ENCODE data around the gene KAT6B. TPM values are rescaled to one million over a fixed set of nuclear protein-coding genes. Genes with fewer than 3 reads are reported as not detected.

KAT6B gene
- total RNA-seq, 2 experiments from 2014 or later, result 22.2 to 23.4 TPM

DNA sequence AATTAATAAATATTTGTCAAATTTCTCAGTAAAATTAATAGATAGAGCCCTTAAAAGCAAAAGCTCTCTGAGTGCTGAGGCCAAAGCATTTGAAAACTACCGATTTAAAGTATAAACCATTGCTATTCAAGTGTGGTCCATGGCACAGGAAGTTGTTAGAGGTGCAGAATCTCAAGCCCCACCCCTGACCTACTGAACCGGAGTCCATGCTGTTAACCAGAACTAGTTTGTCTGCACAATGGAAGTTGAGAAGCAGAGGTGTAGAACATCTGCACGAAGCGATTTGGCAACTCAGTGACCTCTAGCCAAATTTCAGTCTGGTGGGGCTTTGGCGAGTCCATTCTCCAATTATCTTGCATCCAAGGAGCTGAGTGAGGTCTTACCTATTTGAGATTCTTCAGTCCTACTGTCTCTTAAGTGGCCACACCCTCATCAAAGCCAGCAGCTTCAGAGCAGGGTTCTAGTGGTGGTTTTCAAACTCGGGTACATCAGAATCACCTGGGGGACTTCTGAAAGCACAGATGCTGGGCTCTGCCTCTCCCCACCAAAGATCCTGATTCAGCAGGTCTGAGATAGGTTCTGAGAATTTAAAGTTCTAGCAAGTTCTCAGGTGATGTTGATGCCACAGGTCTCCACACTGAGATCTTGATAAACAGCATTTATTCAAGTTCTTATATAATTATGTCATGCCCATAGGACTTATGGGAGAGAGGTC, 188.3 kb downstream of the KAT6B start:
- peaks cover 43% of the 10 kb centered on the region for H3K4me1 Mint-ChIP-seq
- H3K36me3 Mint-ChIP-seq, result peaks cover 22% of the 10 kb centered on the region

GRCh38 chr10:75015442-75015841, 189.0 kb downstream of the KAT6B start:
- Mint-ChIP-seq H3K27ac (peak overlapping the region; percentile 26), H3K4me3 (no peak overlapping the region)

More for the DNA sequence above, 188.3 kb downstream of the KAT6B start:
- peaks cover 2% of the 10 kb centered on the region for H3K9me3 Mint-ChIP-seq
- H3K4me3 Mint-ChIP-seq, result no peak overlapping the region
- peak overlapping the region; percentile 38 for H3K27ac Mint-ChIP-seq
- no peaks in the 10 kb centered on the region for H3K27me3 Mint-ChIP-seq
- no peak for DNase-seq

DNA sequence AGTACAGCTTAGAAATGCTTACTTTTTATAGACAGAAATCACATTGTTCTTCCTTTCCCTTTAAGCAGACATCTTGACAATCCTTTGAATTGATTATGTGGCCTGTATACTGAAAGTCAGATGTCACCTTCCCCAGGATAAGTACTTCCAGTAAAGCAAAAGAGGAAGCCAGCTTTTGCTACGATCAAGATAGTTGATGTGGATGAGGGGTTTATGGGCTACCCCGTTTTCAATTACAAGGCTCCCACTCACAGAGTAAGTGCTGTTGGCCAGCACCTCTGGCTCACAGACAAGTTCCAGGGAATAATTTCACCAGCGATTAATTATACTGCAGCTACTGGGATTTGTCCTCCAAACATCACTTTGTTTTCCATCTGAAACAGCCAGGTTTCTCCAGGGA, 189.9 kb downstream of the KAT6B start:
- Mint-ChIP-seq H3K27me3 (no peaks in the 10 kb centered on the region), H3K4me3 (no peak overlapping the region), H3K4me1 (peaks cover 45% of the 10 kb centered on the region), H3K36me3 (peaks cover 22% of the 10 kb centered on the region), H3K27ac (peak overlapping the region; percentile 12), H3K9me3 (peaks cover 2% of the 10 kb centered on the region)
- DNase-seq, result no peak

More at GRCh38 chr10:75015442-75015841, 189.0 kb downstream of the KAT6B start:
- no peaks in the 10 kb centered on the region for H3K27me3 Mint-ChIP-seq
- H3K9me3 Mint-ChIP-seq, result peaks cover 2% of the 10 kb centered on the region
- peaks cover 22% of the 10 kb centered on the region for H3K36me3 Mint-ChIP-seq
- peaks cover 45% of the 10 kb centered on the region for H3K4me1 Mint-ChIP-seq
- DNase-seq, result no peak

- H3K9me3 Mint-ChIP-seq, result peaks cover 2% of the 10 kb centered on the region
- H3K36me3 Mint-ChIP-seq, result peaks cover 10% of the 10 kb centered on the region
- H3K27ac Mint-ChIP-seq, result peak overlapping the region; percentile 54
- peaks cover 31% of the 10 kb centered on the region for H3K4me1 Mint-ChIP-seq
- no peak overlapping the region for H3K4me3 Mint-ChIP-seq
- no peaks in the 10 kb centered on the region for H3K27me3 Mint-ChIP-seq
- DNase-seq, result no peak
These were observed 191.9 kb downstream of the KAT6B start for GRCh38 chr10:75018251-75018650.

DNA sequence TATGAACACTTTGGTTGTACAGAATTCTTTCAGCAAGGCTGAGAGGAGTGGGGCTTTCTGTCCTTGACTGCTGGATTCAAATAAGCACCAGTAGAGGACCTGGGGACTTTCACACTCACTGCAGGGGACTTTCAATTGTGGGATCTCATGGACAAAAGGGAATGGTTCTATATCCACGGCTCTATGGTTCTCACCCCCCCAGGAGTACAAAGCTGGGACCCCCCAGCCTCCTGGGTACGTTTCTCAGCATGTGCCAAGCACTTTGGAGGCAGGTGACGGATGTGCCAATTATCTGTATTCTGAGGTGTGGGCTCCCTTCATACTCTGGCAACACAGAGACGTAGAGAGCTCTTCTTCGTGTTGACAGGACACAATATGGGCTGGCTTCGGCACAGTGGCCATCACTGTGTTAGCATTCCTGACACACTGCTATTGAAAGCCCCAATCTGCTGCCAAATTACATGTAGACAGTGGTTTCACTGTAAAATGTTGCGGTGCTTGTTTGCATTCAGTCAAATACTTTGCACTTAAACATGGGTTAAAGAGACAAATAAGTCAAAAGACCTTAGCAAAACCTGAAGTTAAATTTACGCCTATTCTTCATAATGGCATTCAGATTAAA, 192.4 kb downstream of the KAT6B start:
- peaks cover 26% of the 10 kb centered on the region for H3K4me1 Mint-ChIP-seq
- H3K27me3 Mint-ChIP-seq, result no peaks in the 10 kb centered on the region
- H3K4me3 Mint-ChIP-seq, result no peak overlapping the region
- H3K36me3 Mint-ChIP-seq, result peaks cover 8% of the 10 kb centered on the region
- peaks cover 2% of the 10 kb centered on the region for H3K9me3 Mint-ChIP-seq
- H3K27ac Mint-ChIP-seq, result peak overlapping the region; percentile 54
- DNase-seq, result no peak

- Mint-ChIP-seq H3K4me3 (no peak overlapping the region), H3K27ac (no peak overlapping the region), H3K9me3 (no peaks in the 10 kb centered on the region), H3K27me3 (no peaks in the 10 kb centered on the region), H3K36me3 (peaks cover 5% of the 10 kb centered on the region), H3K4me1 (peaks cover 22% of the 10 kb centered on the region)
- no peak for DNase-seq
These were observed 193.0 kb downstream of the KAT6B start for GRCh38 chr10:75019370-75019769.

DNA sequence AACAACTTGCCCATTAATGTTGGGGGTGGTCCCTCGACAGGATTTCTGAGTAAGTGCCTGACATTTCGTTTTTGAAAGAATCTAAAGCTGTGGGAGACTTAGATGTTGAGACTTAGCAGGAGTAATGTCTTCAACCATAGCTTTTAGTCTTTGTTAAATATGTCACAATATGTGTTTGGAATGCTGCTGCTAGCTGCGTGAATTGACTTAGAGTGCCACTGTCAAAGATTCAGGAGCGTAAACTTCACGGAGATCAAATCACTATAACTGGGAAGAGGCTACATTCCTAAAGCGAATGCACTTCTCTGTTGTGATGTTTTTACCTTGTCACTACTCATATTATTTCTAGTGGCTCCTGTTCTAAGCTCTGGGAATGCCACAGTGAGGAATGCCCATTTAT, 193.8 kb downstream of the KAT6B start:
- no peaks in the 10 kb centered on the region for H3K27me3 Mint-ChIP-seq
- peaks cover 4% of the 10 kb centered on the region for H3K36me3 Mint-ChIP-seq
- peaks cover 15% of the 10 kb centered on the region for H3K4me1 Mint-ChIP-seq
- H3K27ac Mint-ChIP-seq, result no peak overlapping the region
- H3K9me3 Mint-ChIP-seq, result no peaks in the 10 kb centered on the region
- H3K4me3 Mint-ChIP-seq, result no peak overlapping the region
- no peak for DNase-seq

DNA sequence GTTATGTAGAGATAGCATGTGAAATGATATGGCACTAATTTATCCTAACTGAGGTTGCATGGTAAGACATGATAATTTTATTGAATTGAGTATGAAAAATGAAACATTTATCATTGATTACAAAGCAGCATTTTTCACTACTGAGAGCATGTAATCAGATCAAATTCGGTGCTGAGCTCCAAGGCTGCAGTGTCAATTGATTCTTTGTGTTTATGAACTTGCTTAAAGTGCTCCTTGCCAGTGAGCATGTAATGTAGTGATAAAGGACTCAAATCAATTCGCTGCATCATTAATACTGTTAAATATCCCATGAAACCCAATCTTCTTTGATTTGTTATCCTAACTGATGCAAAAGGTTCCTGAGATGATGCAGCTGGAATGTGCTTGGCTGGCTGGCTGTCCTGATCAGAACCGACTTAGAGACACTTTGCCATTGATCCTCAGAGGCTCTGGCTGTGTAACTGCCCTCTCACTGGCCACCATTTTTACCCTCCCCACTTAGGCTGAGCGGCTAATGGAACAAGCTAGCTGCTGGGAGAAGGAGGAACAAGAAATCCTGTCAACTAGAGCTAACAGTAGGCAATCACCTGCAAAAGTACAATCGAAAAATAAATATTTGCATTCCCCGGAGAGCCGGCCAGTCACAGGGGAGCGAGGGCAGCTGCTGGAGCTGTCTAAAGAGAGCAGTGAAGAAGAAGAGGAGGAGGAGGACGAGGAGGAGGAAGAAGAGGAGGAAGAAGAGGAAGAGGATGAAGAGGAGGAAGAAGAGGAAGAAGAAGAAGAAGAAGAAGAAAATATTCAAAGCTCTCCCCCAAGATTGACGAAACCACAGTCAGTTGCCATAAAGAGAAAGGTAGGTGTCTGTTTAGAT, 195.2 kb downstream of the KAT6B start:
- peaks cover 3% of the 10 kb centered on the region for H3K36me3 Mint-ChIP-seq
- no peak overlapping the region for H3K4me3 Mint-ChIP-seq
- no peaks in the 10 kb centered on the region for H3K27me3 Mint-ChIP-seq
- DNase-seq, result no peak
- no peaks in the 10 kb centered on the region for H3K9me3 Mint-ChIP-seq
- no peak overlapping the region for H3K27ac Mint-ChIP-seq
- H3K4me1 Mint-ChIP-seq, result peaks cover 8% of the 10 kb centered on the region

DNA sequence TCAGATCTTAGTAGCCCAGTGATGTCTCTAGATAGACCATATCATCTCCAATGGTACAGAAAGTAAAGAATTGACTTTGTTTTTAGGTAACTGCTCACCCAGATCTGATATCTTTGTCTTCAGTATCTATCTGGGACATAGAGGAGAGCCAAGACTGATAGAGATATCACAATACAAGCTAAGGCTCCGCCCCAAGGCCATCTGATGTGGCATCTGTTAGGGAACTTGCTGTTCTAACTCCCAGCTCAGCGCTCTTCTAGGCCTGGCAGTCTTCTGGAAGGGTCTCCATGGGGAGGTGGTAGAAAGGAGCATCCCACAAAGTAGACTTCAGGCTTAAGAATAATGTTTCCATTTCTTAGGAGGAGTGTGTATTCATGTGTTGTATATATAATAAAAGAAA, 196.7 kb downstream of the KAT6B start:
- no peak for DNase-seq
- Mint-ChIP-seq H3K36me3 (peaks cover 3% of the 10 kb centered on the region), H3K27ac (peak overlapping the region; percentile 29), H3K4me1 (peaks cover 8% of the 10 kb centered on the region), H3K4me3 (no peak overlapping the region), H3K27me3 (no peaks in the 10 kb centered on the region), H3K9me3 (no peaks in the 10 kb centered on the region)

GRCh38 chr10:75024971-75025523, 198.6 kb downstream of the KAT6B start:
- Mint-ChIP-seq H3K9me3 (no peaks in the 10 kb centered on the region), H3K4me3 (no peak overlapping the region), H3K27ac (no peak overlapping the region), H3K36me3 (peaks cover 14% of the 10 kb centered on the region), H3K4me1 (peaks cover 2% of the 10 kb centered on the region), H3K27me3 (no peaks in the 10 kb centered on the region)
- DNase-seq, result no peak

GRCh38 chr10:75028049-75028448, 201.6 kb downstream of the KAT6B start:
- Mint-ChIP-seq H3K27ac (no peak overlapping the region), H3K4me3 (no peak overlapping the region), H3K27me3 (no peaks in the 10 kb centered on the region), H3K9me3 (no peaks in the 10 kb centered on the region), H3K36me3 (peaks cover 15% of the 10 kb centered on the region), H3K4me1 (peaks cover 2% of the 10 kb centered on the region)
- DNase-seq, result no peak

GRCh38 chr10:75028748-75029147, 202.3 kb downstream of the KAT6B start:
- Mint-ChIP-seq H3K4me1 (peaks cover 8% of the 10 kb centered on the region), H3K9me3 (no peaks in the 10 kb centered on the region), H3K27me3 (no peaks in the 10 kb centered on the region), H3K27ac (no peak overlapping the region), H3K4me3 (no peak overlapping the region), H3K36me3 (peaks cover 15% of the 10 kb centered on the region)
- no peak for DNase-seq

DNA sequence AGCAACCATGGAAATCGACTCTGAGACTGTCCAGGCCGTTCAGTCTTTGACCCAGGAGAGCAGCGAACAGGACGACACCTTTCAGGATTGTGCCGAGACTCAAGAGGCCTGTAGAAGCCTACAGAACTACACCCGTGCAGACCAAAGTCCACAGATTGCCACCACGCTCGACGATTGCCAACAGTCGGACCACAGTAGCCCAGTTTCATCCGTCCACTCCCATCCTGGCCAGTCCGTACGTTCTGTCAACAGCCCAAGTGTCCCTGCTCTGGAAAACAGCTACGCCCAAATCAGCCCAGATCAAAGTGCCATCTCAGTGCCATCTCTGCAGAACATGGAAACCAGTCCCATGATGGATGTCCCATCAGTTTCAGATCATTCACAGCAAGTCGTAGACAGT, 203.0 kb downstream of the KAT6B start:
- peaks cover 14% of the 10 kb centered on the region for H3K4me1 Mint-ChIP-seq
- H3K27me3 Mint-ChIP-seq, result no peaks in the 10 kb centered on the region
- H3K27ac Mint-ChIP-seq, result no peak overlapping the region
- H3K4me3 Mint-ChIP-seq, result no peak overlapping the region
- no peaks in the 10 kb centered on the region for H3K9me3 Mint-ChIP-seq
- H3K36me3 Mint-ChIP-seq, result peaks cover 15% of the 10 kb centered on the region
- no peak for DNase-seq

DNA sequence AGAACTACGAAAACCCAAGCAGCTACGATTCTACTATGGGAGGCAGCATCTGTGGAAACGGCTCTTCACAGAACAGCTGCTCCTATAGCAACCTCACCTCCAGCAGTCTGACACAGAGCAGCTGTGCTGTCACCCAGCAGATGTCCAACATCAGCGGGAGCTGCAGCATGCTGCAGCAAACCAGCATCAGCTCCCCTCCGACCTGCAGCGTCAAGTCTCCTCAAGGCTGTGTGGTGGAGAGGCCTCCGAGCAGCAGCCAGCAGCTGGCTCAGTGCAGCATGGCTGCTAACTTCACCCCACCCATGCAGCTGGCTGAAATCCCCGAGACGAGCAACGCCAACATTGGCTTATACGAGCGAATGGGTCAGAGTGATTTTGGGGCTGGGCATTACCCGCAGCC, 203.5 kb downstream of the KAT6B start:
- Mint-ChIP-seq H3K4me3 (no peak overlapping the region), H3K36me3 (peaks cover 19% of the 10 kb centered on the region), H3K27me3 (no peaks in the 10 kb centered on the region), H3K27ac (no peak overlapping the region), H3K4me1 (peaks cover 19% of the 10 kb centered on the region), H3K9me3 (peaks cover under 1% of the 10 kb centered on the region)
- no peak for DNase-seq

DNA sequence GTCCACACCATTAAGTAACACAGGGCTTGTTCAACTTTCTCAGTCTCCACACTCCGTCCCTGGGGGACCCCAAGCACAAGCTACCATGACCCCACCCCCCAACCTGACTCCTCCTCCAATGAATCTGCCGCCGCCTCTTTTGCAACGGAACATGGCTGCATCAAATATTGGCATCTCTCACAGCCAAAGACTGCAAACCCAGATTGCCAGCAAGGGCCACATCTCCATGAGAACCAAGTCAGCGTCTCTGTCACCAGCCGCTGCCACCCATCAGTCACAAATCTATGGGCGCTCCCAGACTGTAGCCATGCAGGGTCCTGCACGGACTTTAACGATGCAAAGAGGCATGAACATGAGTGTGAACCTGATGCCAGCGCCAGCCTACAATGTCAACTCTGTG, 204.0 kb downstream of the KAT6B start:
- H3K27ac Mint-ChIP-seq, result peak overlapping the region; percentile 8
- H3K27me3 Mint-ChIP-seq, result no peaks in the 10 kb centered on the region
- H3K4me1 Mint-ChIP-seq, result peaks cover 24% of the 10 kb centered on the region
- H3K9me3 Mint-ChIP-seq, result peaks cover 4% of the 10 kb centered on the region
- peaks cover 24% of the 10 kb centered on the region for H3K36me3 Mint-ChIP-seq
- no peak for DNase-seq
- H3K4me3 Mint-ChIP-seq, result no peak overlapping the region

All from activated naive CD8-positive, alpha-beta T cell treated with anti-CD3 and anti-CD28 coated beads for 36 hours (primary cell).